Neural cell (in vitro differentiated cells): Measurements from ENCODE around the gene SSTR5. TPM values are rescaled to one million over a fixed set of nuclear protein-coding genes. Genes with fewer than 3 reads are reported as not detected.

Experiments used
- H2AFZ ChIP-seq: fragments of 200-600, 300-800 bp; sonication (generic), shearing (Covaris generic); 2 replicates; pipeline ENCODE4 v1.6.0; 2014; ENCODE audit warnings: low read depth, mild to moderate bottlenecking, antibody characterized with exemption, low read length, moderate library complexity
- H3F3A ChIP-seq: fragments of 200-600 bp; shearing (Covaris generic); 2 replicates; pipeline ENCODE4 v1.6.1; 2016; ENCODE audit warnings: mild to moderate bottlenecking, moderate library complexity, mixed read lengths, antibody characterized with exemption, low read length; ENCODE audit not compliant: insufficient read depth, poor library complexity, severe bottlenecking
- H3K27ac ChIP-seq: fragments of 200-600, 300-800 bp; sonication (generic), shearing (Covaris generic); 2 replicates; pipeline ENCODE4 v1.5.1; 2014; ENCODE audit warnings: mild to moderate bottlenecking, low read length, moderate library complexity
- H3K27me3 ChIP-seq: fragments of 300-800, 200-600 bp; sonication (generic), shearing (Covaris generic); 2 replicates; pipeline ENCODE4 v1.6.0; 2014; ENCODE audit warnings: mild to moderate bottlenecking, low read depth, low read length, moderate library complexity; ENCODE audit not compliant: insufficient read depth
- H3K36me3 ChIP-seq: fragments of 300-800, 200-600 bp; sonication (generic), shearing (Covaris generic); 2 replicates; pipeline ENCODE4 v1.5.1; 2014; ENCODE audit warnings: mild to moderate bottlenecking, antibody characterized with exemption, low read length, moderate library complexity; ENCODE audit not compliant: insufficient read depth
- H3K4me2 ChIP-seq: fragments of 300-800, 200-600 bp; sonication (generic), shearing (Covaris generic); 2 replicates; pipeline ENCODE4 v1.6.0; 2014; ENCODE audit warnings: mild to moderate bottlenecking, low read length
- H3K4me3 ChIP-seq: fragments of 300-800, 200-600 bp; sonication (generic), shearing (Covaris generic); 2 replicates; pipeline ENCODE4 v1.5.1; 2014; ENCODE audit warnings: mild to moderate bottlenecking, low read length, moderate library complexity
- H3K79me2 ChIP-seq: fragments of 200-600 bp; shearing (Covaris generic); replicated peaks from 2 replicates; pipeline ENCODE4 v1.6.0; 2014; ENCODE audit warnings: mild to moderate bottlenecking, low read length, moderate library complexity; ENCODE audit not compliant: insufficient read depth
- H3K9ac ChIP-seq: fragments of 300-800, 200-600 bp; sonication (generic), shearing (Covaris generic); 2 replicates; pipeline ENCODE4 v1.6.1; 2016; ENCODE audit warnings: mild to moderate bottlenecking, low read length, mixed read lengths
- H3K9me2 ChIP-seq: fragments of 200-600 bp; shearing (Covaris generic); 2 replicates; pipeline ENCODE4 v1.6.1; 2016; ENCODE audit warnings: mild to moderate bottlenecking, low read length, mixed read lengths; ENCODE audit not compliant: insufficient read depth
- H3K9me3 ChIP-seq: fragments of 200-600, 300-800 bp; sonication (generic), shearing (Covaris generic); 2 replicates; pipeline ENCODE4 v1.6.1; 2016; ENCODE audit warnings: mild to moderate bottlenecking, mixed run types, low read length, moderate library complexity, mixed read lengths
- H4K20me1 ChIP-seq: fragments of 200-600 bp; shearing (Covaris generic); 2 replicates; pipeline ENCODE4 v1.6.1; 2016; ENCODE audit warnings: mild to moderate bottlenecking, mixed run types; ENCODE audit not compliant: insufficient read depth
- CTCF ChIP-seq: fragments of 450-650 bp; IDR thresholded peaks from 2 replicates; pipeline ENCODE4 v1.5.1; 2014; ENCODE audit warnings: antibody characterized with exemption, mild to moderate bottlenecking, moderate library complexity; ENCODE audit not compliant: poor library complexity, severe bottlenecking
- EP300 ChIP-seq: fragments of 450-650 bp; conservative IDR thresholded peaks from 2 replicates; pipeline ENCODE4 v1.6.1; 2014; ENCODE audit warnings: antibody characterized with exemption, mild to moderate bottlenecking, moderate library complexity; ENCODE audit not compliant: poor library complexity, severe bottlenecking
- EZH2 ChIP-seq: fragments of 200-600, 300-800 bp; shearing (Covaris generic), sonication (generic); IDR thresholded peaks from 2 replicates; pipeline ENCODE4 v1.6.1; 2014; ENCODE audit warnings: antibody characterized with exemption, low read length, borderline replicate concordance, mild to moderate bottlenecking; ENCODE audit not compliant: insufficient read depth, poor library complexity, severe bottlenecking
- MXI1 ChIP-seq: fragments of 450-650 bp; conservative IDR thresholded peaks from 2 replicates; pipeline ENCODE4 v1.6.1; 2014; ENCODE audit warnings: antibody characterized with exemption, mild to moderate bottlenecking; ENCODE audit not compliant: poor library complexity, severe bottlenecking
- POLR2AphosphoS5 ChIP-seq: IDR thresholded peaks from 2 replicates; pipeline ENCODE4 v1.6.1; 2012
- RAD21 ChIP-seq: fragments of 450-650 bp; conservative IDR thresholded peaks from 2 replicates; pipeline ENCODE4 v1.6.1; 2014; ENCODE audit warnings: antibody characterized with exemption, mild to moderate bottlenecking, moderate library complexity
- REST ChIP-seq: IDR thresholded peaks from 2 replicates; pipeline ENCODE4 v1.6.1; 2012; ENCODE audit warnings: borderline replicate concordance
- SMC3 ChIP-seq: fragments of 450-650 bp; conservative IDR thresholded peaks from 2 replicates; pipeline ENCODE4 v1.6.1; 2014; ENCODE audit warnings: antibody characterized with exemption, mild to moderate bottlenecking, moderate library complexity; ENCODE audit not compliant: poor library complexity
- TAF1 ChIP-seq: IDR thresholded peaks from 2 replicates; pipeline ENCODE4 v1.6.1; 2012; ENCODE audit warnings: low read depth
- polyA plus RNA-seq: library from polyadenylated mRNA; depleted of rRNA; stranded (reverse); fragments of >200 nt; gene quantifications from 2 replicates; pipeline ENCODE4 v1.2.3, GENCODE V29; 2014

Gene SSTR5
- polyA plus RNA-seq, 1 donor from 2014 or later: not detected

- Histone ChIP-seq H3K9me3 (no peaks in the 10 kb centered on the region), H3K9ac (no peak overlapping the region), H3F3A (no peaks in the 10 kb centered on the region), H3K79me2 (no peaks in the 10 kb centered on the region), H2AFZ (no peak overlapping the region), H4K20me1 (no peaks in the 10 kb centered on the region), H3K27ac (no peak overlapping the region), H3K9me2 (no peaks in the 10 kb centered on the region), H3K4me2 (no peak overlapping the region), H3K4me3 (no peak overlapping the region), H3K27me3 (no peaks in the 10 kb centered on the region), H3K36me3 (no peaks in the 10 kb centered on the region)
- no peak for TF ChIP-seq EP300
- no peak for TF ChIP-seq MXI1
- TF ChIP-seq CTCF: no peak
- no peak for TF ChIP-seq RAD21
- TF ChIP-seq TAF1: no peak
- no peak for TF ChIP-seq SMC3
- no peak for TF ChIP-seq EZH2
- TF ChIP-seq REST: no peak
- TF ChIP-seq POLR2AphosphoS5: no peak
Measured at GRCh38 chr16:1056196-1056595, 16.4 kb upstream of the SSTR5 start.

GRCh38 chr16:1057252-1057932, 15.2 kb upstream of the SSTR5 start:
- no peaks in the 10 kb centered on the region for H4K20me1 ChIP-seq
- H3K27ac ChIP-seq: no peak overlapping the region
- H3K36me3 ChIP-seq: no peaks in the 10 kb centered on the region
- H3K4me3 ChIP-seq: no peak overlapping the region
- no peaks in the 10 kb centered on the region for H3F3A ChIP-seq
- no peaks in the 10 kb centered on the region for H3K9me3 ChIP-seq
- TF ChIP-seq EP300 (no peak), TAF1 (no peak), RAD21 (peak; percentile 27), POLR2AphosphoS5 (no peak), REST (no peak), SMC3 (peak; percentile 41), EZH2 (no peak), MXI1 (no peak), CTCF (peak; percentile 47)
- no peaks in the 10 kb centered on the region for H3K9me2 ChIP-seq
- no peak overlapping the region for H2AFZ ChIP-seq
- H3K4me2 ChIP-seq: no peak overlapping the region
- H3K27me3 ChIP-seq: no peaks in the 10 kb centered on the region
- H3K9ac ChIP-seq: no peak overlapping the region
- no peaks in the 10 kb centered on the region for H3K79me2 ChIP-seq
